IMR-90 (cell line): ENCODE results near the gene YPEL5. TPM values are rescaled to one million over a fixed set of nuclear protein-coding genes. Genes with fewer than 3 reads are reported as not detected.

Source experiments
- ATAC-seq: fragments of 200-7000 bp; cut with Tn5 transposase; 2 replicates; pipeline ENCODE4 v1.9.1; 2020; ENCODE audit warnings: low read depth, mild to moderate bottlenecking, moderate library complexity
- BruUV-seq: library from RNA; stranded (reverse); fragments of 400-500 nt; replicated peaks from 2 replicates; lab custom pipeline; 2021; lab: Mats Ljungman, UMichigan
- CTCF ChIA-PET: fragments of 300-600 bp; formaldehyde crosslinking; extraction: SDS; loops from one replicate; lab custom pipeline; 2021; ENCODE audit warnings: antibody characterized with exemption; lab: Yijun Ruan, JAX
- POLR2A ChIA-PET: fragments of 300-600 bp; sonication (Branson Sonifier 250); formaldehyde crosslinking; loops from one replicate; lab custom pipeline; 2022; ENCODE audit warnings: antibody characterized with exemption; ENCODE audit not compliant: unreplicated experiment; lab: Charles Lee
- DNase-seq: peaks from one replicate; pipeline ENCODE4 v3.0.0; 2013
- H2AFZ ChIP-seq: replicated peaks from 2 replicates; pipeline ENCODE3; 2013; ENCODE audit warnings: low read length, mild to moderate bottlenecking; ENCODE audit not compliant: poor library complexity
- H2AK5ac ChIP-seq: 2 replicates; pipeline ENCODE4 v1.6.1; 2013; ENCODE audit warnings: low read depth, low read length, inconsistent platforms
- H2AK9ac ChIP-seq: replicated peaks from 2 replicates; pipeline ENCODE3; 2013; ENCODE audit warnings: mild to moderate bottlenecking, low read depth, low read length, moderate library complexity; ENCODE audit not compliant: poor library complexity
- H2BK120ac ChIP-seq: 2 replicates; pipeline ENCODE4 v1.6.1; 2013; ENCODE audit warnings: low read depth, low read length, inconsistent platforms
- H2BK15ac ChIP-seq: 3 replicates; pipeline ENCODE4 v1.6.1; 2013; ENCODE audit warnings: low read depth, low read length, inconsistent platforms
- H2BK20ac ChIP-seq: 2 replicates; pipeline ENCODE4 v1.6.1; 2013; ENCODE audit warnings: low read depth, mild to moderate bottlenecking, inconsistent platforms, low read length, moderate library complexity
- H2BK5ac ChIP-seq: 2 replicates; pipeline ENCODE4 v1.6.1; 2013; ENCODE audit warnings: mild to moderate bottlenecking, low read depth, low read length, inconsistent platforms; ENCODE audit not compliant: poor library complexity, severe bottlenecking
- H3K14ac ChIP-seq: replicated peaks from 2 replicates; pipeline ENCODE4 v1.6.1; 2013; ENCODE audit warnings: low read depth, low read length, inconsistent platforms
- H3K18ac ChIP-seq: 2 replicates; pipeline ENCODE4 v1.6.1; 2013; ENCODE audit warnings: low read depth, low read length, control low read depth
- H3K23ac ChIP-seq: 2 replicates; pipeline ENCODE4 v1.6.1; 2013; ENCODE audit warnings: low read depth, low read length, inconsistent platforms
- H3K27ac ChIP-seq: 2 replicates; pipeline ENCODE4 v1.5.1; 2013; ENCODE audit warnings: mild to moderate bottlenecking, control low read depth, low read length; ENCODE audit not compliant: insufficient read depth
- H3K27me3 ChIP-seq: 2 replicates; pipeline ENCODE4 v1.6.1; 2013; ENCODE audit warnings: low read length; ENCODE audit not compliant: control insufficient read depth, insufficient read depth
- H3K36me3 ChIP-seq: 2 replicates; pipeline ENCODE4 v1.6.1; 2013; ENCODE audit warnings: low read length, mixed read lengths; ENCODE audit not compliant: control insufficient read depth, insufficient read depth
- H3K4ac ChIP-seq: 2 replicates; pipeline ENCODE4 v1.6.1; 2013; ENCODE audit warnings: low read depth, low read length, inconsistent platforms
- H3K4me1 ChIP-seq: 2 replicates; pipeline ENCODE4 v1.6.1; 2013; ENCODE audit warnings: low read length, mixed read lengths; ENCODE audit not compliant: control insufficient read depth, insufficient read depth
- H3K4me2 ChIP-seq: 2 replicates; pipeline ENCODE4 v1.6.1; 2013; ENCODE audit warnings: low read depth, mild to moderate bottlenecking, control low read depth, low read length, moderate library complexity
- H3K4me3 ChIP-seq: 2 replicates; pipeline ENCODE4 v1.5.1; 2013; ENCODE audit warnings: low read depth, mild to moderate bottlenecking, control low read depth, low read length, moderate library complexity; ENCODE audit not compliant: insufficient read depth
- H3K56ac ChIP-seq: 2 replicates; pipeline ENCODE4 v1.6.1; 2013; ENCODE audit warnings: low read length, inconsistent platforms; ENCODE audit not compliant: insufficient read depth; ENCODE audit errors: extremely low read depth
- H3K79me1 ChIP-seq, 2 experiments: 2 replicates each; pipeline ENCODE4 v1.6.1; 2013; ENCODE audit warnings: low read length in 2 of 2, inconsistent platforms in 1 of 2, low read depth in 1 of 2
- H3K9ac ChIP-seq: 2 replicates; pipeline ENCODE4 v1.6.1; 2013; ENCODE audit warnings: low read depth, low read length, control low read depth
- H3K9me1 ChIP-seq: 2 replicates; pipeline ENCODE4 v1.6.1; 2013; ENCODE audit warnings: low read length, inconsistent platforms; ENCODE audit not compliant: insufficient read depth
- H3K9me3 ChIP-seq: 2 replicates; pipeline ENCODE4 v1.6.1; 2013; ENCODE audit warnings: low read length; ENCODE audit not compliant: control insufficient read depth, insufficient read depth
- H4K20me1 ChIP-seq: 2 replicates; pipeline ENCODE4 v1.6.1; 2013; ENCODE audit warnings: low read length, inconsistent platforms; ENCODE audit not compliant: insufficient read depth
- H4K5ac ChIP-seq: 2 replicates; pipeline ENCODE4 v1.6.1; 2013; ENCODE audit warnings: mild to moderate bottlenecking, low read depth, low read length, control low read depth
- H4K8ac ChIP-seq, 2 experiments: 2 replicates each; pipeline ENCODE4 v1.6.1; 2013; ENCODE audit warnings: low read depth in 2 of 2, low read length in 2 of 2, control low read depth in 1 of 2, inconsistent platforms in 1 of 2
- H4K91ac ChIP-seq: 2 replicates; pipeline ENCODE4 v1.6.1; 2013; ENCODE audit warnings: low read depth, low read length, inconsistent platforms; ENCODE audit not compliant: insufficient read depth
- CEBPB ChIP-seq: IDR thresholded peaks from 2 replicates; pipeline ENCODE4 v1.6.1; 2012; ENCODE audit warnings: low read depth, low read length, improper control_type of control experiment
- CHD1 ChIP-seq: IDR thresholded peaks from 2 replicates; pipeline ENCODE4 v1.6.1; 2012; ENCODE audit warnings: low read depth, low read length, improper control_type of control experiment
- FOS ChIP-seq: fragments of 150-350 bp; IDR thresholded peaks from 2 replicates; pipeline ENCODE4 v1.6.1; 2016; ENCODE audit warnings: low read depth, low read length
- MXI1 ChIP-seq: IDR thresholded peaks from 2 replicates; pipeline ENCODE4 v1.6.1; 2012; ENCODE audit warnings: low read depth, mild to moderate bottlenecking, low read length, moderate library complexity, borderline replicate concordance
- POLR2A ChIP-seq: IDR thresholded peaks from 2 replicates; pipeline ENCODE4 v1.6.1; 2012; ENCODE audit warnings: mild to moderate bottlenecking, low read depth, low read length
- RAD21 ChIP-seq: IDR thresholded peaks from 2 replicates; pipeline ENCODE4 v1.6.1; 2012; ENCODE audit warnings: low read length, improper control_type of control experiment
- RCOR1 ChIP-seq: IDR thresholded peaks from 2 replicates; pipeline ENCODE4 v1.6.1; 2012; ENCODE audit warnings: mild to moderate bottlenecking, low read length, improper control_type of control experiment; ENCODE audit not compliant: insufficient replicate concordance
- SMC3 ChIP-seq: fragments of 150-350 bp; IDR thresholded peaks from 2 replicates; pipeline ENCODE4 v1.6.1; 2016; ENCODE audit warnings: low read depth, mild to moderate bottlenecking, antibody characterized with exemption, low read length, moderate library complexity
- WGBS, 2 experiments: methylation state at CpG; one replicate each; pipeline versions ENCODE4 v1.1.5 to v1.1.7; 2013; ENCODE audit warnings: missing lambda C conversion rate in 2 of 2; ENCODE audit not compliant: insufficient read length in 1 of 2; ENCODE audit errors: extremely low coverage in 2 of 2; 5-methylcytosine and 5-hydroxymethylcytosine counted together
- dilution Hi-C: fragments of 300-500 bp; cut with HindIII; formaldehyde crosslinking; loops from one replicate; pipeline ENCODE4 v1.14.3; 2018; ENCODE audit warnings: low sequenced_read_pairs; ENCODE audit not compliant: unreplicated experiment
- in situ Hi-C: fragments of 300-500 bp; cut with MboI; formaldehyde crosslinking; loops from 3 replicates; pipeline ENCODE4 v1.14.3; 2019; ENCODE audit warnings: low sequenced_read_pairs, inconsistent platforms, mixed read lengths
- intact Hi-C: fragments of 100-400 bp; cut with micrococcal nuclease; formaldehyde crosslinking; loops from 2 replicates; pipeline ENCODE4 v1.10.0; 2022
- polyA plus RNA-seq, 3 experiments: library from polyadenylated mRNA; depleted of rRNA; stranded (reverse); fragments of >200 nt; gene quantifications; 2 replicates each; pipeline ENCODE4 v1.2.3, GENCODE V29; 2012; ENCODE audit warnings: low replicate concordance in 1 of 3
- total RNA-seq: library from RNA; depleted of rRNA; stranded (reverse); fragments of >200 nt; gene quantifications from 2 replicates; pipeline ENCODE4 v1.2.3, GENCODE V29; 2012

YPEL5 gene
- total and polyA plus RNA-seq, 2 of the 4 experiments (the other 2 are of a cell fraction): 40.7 to 62.6 TPM

DNA sequence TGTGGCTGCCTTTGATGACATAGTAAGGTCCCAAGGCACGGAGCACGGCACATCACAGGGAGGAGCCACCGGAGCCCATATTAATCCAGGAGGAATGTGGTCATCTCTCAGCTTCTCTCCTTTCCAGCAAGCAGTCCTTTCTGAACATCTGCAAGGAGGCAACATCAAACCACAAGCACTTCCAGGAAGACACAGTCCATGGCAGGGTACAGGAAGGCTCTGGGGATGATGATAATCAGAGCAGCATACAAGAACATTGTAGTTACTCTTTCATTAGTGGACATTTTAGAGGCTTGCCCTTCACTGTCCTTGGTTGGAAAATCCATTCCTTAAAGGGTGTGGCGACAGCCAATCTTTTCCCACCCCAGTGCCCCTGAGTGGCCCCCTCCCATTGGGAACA lies 31.1 kb downstream of the YPEL5 start:
- Histone ChIP-seq H3K9me1 (no peaks in the 10 kb centered on the region), H2BK15ac (no peak overlapping the region), H4K8ac (no peak overlapping the region), H3K4me2 (no peak overlapping the region), H3K27ac (no peak overlapping the region), H4K20me1 (no peaks in the 10 kb centered on the region), H3K9ac (no peak overlapping the region), H3K9me3 (no peaks in the 10 kb centered on the region), H2AFZ (no peak overlapping the region), H2AK5ac (no peak overlapping the region), H3K56ac (no peak overlapping the region), H2BK120ac (no peak overlapping the region), H2BK20ac (no peak overlapping the region), H3K18ac (no peak overlapping the region), H3K23ac (no peak overlapping the region), H4K91ac (no peak overlapping the region), H3K27me3 (peaks cover 7% of the 10 kb centered on the region), H2AK9ac (no peak overlapping the region), H3K79me1 (no peaks in the 10 kb centered on the region), H3K4me3 (no peak overlapping the region), H3K4me1 (no peaks in the 10 kb centered on the region; the same call in 1 of the 2 replicates), H2BK5ac (no peak overlapping the region), H3K14ac (no peak overlapping the region), H4K5ac (no peak overlapping the region), H3K4ac (no peak overlapping the region), H3K36me3 (no peaks in the 10 kb centered on the region)
- no CpG with 5 or more reads among the region's 4 CpGs for WGBS, 2 experiments
- no TSS peak for BruUV-seq
- dilution Hi-C loops (no loop called here), intact Hi-C loops (no loop called here), in situ Hi-C loops (no loop called here)
- CTCF ChIA-PET: interaction anchor here (1.4 to 3.2 kb wide), 2 partner anchors 13 to 15 kb away, joined by 3 to 9 read pairs; no protein-coding TSS in a partner anchor
- POLR2A ChIA-PET: no interaction called here
- no peak for ATAC-seq
- TF ChIP-seq SMC3 (no peak), POLR2A (no peak), MXI1 (no peak), RAD21 (no peak), CHD1 (no peak), RCOR1 (no peak), CEBPB (no peak), FOS (no peak)
- no peak for DNase-seq
